ENCODE data around the gene SERPINB4.

SERPINB4 gene

DNA sequence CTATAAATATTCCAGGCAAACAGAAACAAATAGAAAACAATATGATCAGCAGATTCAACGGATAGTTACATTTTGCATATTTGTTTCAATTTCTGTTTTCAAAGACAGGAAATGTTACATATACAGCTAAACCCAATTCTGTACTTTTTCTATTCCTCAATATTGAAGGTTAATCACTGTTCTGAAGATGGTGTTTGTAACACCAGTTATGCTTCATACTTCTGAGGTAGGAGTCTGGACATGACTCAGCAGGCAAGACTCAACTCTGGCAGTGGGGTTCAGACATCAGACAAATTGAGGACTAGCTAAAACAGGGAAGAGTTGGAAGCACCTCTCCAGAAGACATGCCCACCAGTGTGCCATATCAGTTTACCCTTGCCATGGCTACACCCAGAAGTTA lies 40.3 kb downstream of the SERPINB4 start:
- Mint-ChIP-seq H3K36me3 (no peaks in the 10 kb centered on the region), H3K4me1 (no peaks in the 10 kb centered on the region), H3K4me3 (no peak overlapping the region), H3K27me3 (no peaks in the 10 kb centered on the region), H3K27ac (no peak overlapping the region), H3K9me3 (no peaks in the 10 kb centered on the region)
- DNase-seq = no peak
- CTCF ChIA-PET = no interaction called here

DNA sequence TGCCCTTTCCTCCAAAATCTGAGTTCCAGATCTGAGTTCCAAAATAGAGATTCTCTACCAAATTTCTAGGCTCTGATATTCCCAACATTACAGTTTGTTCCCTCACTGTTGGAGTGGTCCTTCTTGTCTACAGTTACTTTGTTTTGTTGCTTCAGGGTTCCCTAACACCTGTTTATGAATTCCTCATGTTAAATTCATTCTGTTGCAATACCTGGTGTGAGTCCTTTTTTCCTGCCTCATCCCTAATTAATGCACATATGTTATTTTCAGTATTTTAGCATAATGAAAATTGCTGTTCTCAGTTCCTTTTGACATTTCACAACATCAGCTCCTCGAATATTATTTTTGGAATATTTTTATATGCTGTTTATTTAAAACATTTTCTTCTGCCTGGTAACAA lies 40.7 kb downstream of the SERPINB4 start:
- Mint-ChIP-seq H3K4me1 (no peaks in the 10 kb centered on the region), H3K4me3 (no peak overlapping the region), H3K27me3 (no peaks in the 10 kb centered on the region), H3K9me3 (no peaks in the 10 kb centered on the region), H3K36me3 (no peaks in the 10 kb centered on the region), H3K27ac (no peak overlapping the region)
- no peak for DNase-seq
- CTCF ChIA-PET = no interaction called here

DNA sequence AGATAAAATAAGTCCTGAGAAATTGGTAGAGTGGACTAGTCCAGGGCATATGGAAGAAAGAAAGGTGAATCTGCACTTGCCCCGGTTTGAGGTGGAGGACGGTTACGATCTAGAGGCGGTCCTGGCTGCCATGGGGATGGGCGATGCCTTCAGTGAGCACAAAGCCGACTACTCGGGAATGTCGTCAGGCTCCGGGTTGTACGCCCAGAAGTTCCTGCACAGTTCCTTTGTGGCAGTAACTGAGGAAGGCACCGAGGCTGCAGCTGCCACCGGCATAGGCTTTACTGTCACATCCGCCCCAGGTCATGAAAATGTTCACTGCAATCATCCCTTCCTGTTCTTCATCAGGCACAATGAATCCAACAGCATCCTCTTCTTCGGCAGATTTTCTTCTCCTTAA lies 47.1 kb downstream of the SERPINB4 start:
- H3K4me1 Mint-ChIP-seq = no peaks in the 10 kb centered on the region
- no peak overlapping the region for H3K4me3 Mint-ChIP-seq
- CTCF ChIA-PET = no interaction called here

DNA sequence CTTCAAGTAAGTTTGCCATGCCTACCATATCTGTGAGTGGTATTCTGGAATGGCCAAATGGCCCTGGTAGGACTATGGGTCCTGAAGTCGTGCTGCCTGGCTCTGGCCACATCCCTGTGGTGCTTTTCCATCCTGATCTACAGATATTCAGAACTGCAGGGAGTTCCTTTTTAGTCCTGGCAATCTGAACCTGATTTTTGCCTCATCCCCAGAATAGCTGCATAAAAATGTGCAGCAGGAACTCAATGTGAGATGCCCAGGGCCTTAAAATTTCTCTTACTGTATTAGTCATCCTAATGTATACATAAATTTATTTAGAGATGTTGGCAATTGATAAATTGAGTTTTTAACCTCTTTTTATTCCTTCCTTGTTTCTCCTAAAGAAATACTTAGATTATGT lies 51.6 kb downstream of the SERPINB4 start:
- H3K27me3 Mint-ChIP-seq = no peaks in the 10 kb centered on the region
- H3K4me3 Mint-ChIP-seq = no peak overlapping the region
- no peaks in the 10 kb centered on the region for H3K4me1 Mint-ChIP-seq
- no peak for DNase-seq
- H3K36me3 Mint-ChIP-seq = no peaks in the 10 kb centered on the region
- CTCF ChIA-PET = interaction anchor here (0.8 kb wide), 1 partner anchor 9 kb away, joined by 3 read pairs; no protein-coding TSS in a partner anchor
- no peaks in the 10 kb centered on the region for H3K9me3 Mint-ChIP-seq
- H3K27ac Mint-ChIP-seq = no peak overlapping the region

More for the DNA sequence above, 47.1 kb downstream of the SERPINB4 start:
- no peaks in the 10 kb centered on the region for H3K27me3 Mint-ChIP-seq
- H3K27ac Mint-ChIP-seq = no peak overlapping the region
- no peaks in the 10 kb centered on the region for H3K9me3 Mint-ChIP-seq
- H3K36me3 Mint-ChIP-seq = no peaks in the 10 kb centered on the region
- DNase-seq = no peak

DNA sequence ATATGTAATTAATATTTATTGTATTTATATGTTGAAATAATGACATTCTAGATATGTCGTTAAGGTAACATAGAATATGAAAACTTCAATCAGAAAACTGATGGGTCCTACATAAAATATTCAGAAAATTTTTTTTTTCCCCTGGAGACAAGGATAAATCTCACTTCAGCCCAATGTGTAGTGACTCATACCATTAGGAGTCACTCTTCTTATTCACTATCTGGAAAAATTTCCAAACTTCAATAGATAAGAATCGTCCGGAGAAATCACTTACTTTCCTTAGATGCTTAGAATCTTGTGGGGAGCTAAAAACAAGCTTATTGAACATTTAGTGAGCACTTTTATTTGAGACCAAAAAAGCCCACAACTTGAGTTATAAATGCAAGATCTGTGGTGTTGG lies 52.3 kb downstream of the SERPINB4 start:
- H3K27ac Mint-ChIP-seq = no peak overlapping the region
- CTCF ChIA-PET = interaction anchor here (0.8 kb wide), 1 partner anchor 9 kb away, joined by 3 read pairs; no protein-coding TSS in a partner anchor
- no peaks in the 10 kb centered on the region for H3K27me3 Mint-ChIP-seq
- H3K36me3 Mint-ChIP-seq = no peaks in the 10 kb centered on the region
- H3K9me3 Mint-ChIP-seq = no peaks in the 10 kb centered on the region
- no peaks in the 10 kb centered on the region for H3K4me1 Mint-ChIP-seq
- no peak overlapping the region for H3K4me3 Mint-ChIP-seq
- DNase-seq = no peak

DNA sequence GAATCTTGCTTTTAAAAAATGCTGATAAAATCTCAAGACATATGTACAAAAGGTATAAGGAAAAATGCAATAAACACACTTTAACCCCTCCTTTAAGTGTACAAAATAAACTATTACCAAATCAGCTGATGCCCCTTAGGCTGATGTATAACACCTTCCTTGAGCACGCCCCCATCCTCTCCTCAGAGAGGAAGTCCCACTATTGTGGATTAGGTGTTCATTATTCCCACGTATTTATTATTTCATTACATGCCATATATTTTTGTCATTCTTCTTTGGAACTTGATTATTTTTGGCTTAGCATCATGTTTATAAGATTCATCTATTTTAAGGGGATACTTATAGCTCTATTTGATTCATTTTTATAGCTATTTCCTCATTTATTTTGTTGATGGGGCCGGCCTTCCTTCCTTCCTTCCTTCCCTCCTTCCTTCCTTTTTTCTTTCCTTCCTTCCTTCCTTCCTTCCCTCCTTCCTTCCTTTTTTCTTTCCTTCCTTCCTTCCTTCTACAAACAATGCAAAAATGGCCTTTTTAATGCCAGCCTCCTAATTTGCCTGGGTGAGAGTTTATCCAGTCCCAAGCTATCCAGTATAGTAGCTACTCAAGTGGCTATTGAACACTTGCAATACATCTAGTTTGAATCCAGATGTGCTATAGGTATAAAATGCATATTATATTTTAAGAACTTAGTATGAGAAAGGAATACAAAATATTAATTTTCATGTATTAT lies 52.9 kb downstream of the SERPINB4 start:
- Mint-ChIP-seq H3K9me3 (no peaks in the 10 kb centered on the region), H3K36me3 (no peaks in the 10 kb centered on the region), H3K4me1 (no peaks in the 10 kb centered on the region), H3K27ac (no peak overlapping the region), H3K27me3 (no peaks in the 10 kb centered on the region), H3K4me3 (no peak overlapping the region)
- CTCF ChIA-PET = interaction anchor here (0.7 to 1.0 kb wide), 2 partner anchors 13 to 18 kb away, joined by 3 read pairs; no protein-coding TSS in a partner anchor
- DNase-seq = no peak

DNA sequence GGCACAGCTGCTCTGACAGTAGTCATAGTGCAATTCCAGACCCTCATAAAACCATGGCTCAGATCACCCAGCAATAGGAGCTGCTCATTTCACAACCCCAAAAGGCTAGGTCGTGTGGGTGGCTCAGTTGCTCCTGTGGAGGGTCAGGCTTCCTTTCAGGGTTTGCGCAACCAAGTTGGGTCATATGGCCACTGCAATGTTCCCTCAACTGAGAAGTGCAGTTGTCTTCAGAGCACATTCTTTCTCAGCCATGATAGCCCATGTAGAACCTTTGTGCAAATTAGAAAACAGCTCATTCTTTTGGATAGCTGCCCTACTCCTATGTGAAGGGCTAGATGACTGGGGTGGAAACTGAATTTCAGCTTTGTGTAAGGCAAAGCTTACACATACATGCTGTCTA lies 53.7 kb downstream of the SERPINB4 start:
- DNase-seq = no peak
- H3K36me3 Mint-ChIP-seq = no peaks in the 10 kb centered on the region
- CTCF ChIA-PET = interaction anchor here (0.7 to 1.0 kb wide), 4 partner anchors 11 to 396 kb away, joined by 3 to 4 read pairs (median 3); no protein-coding TSS in a partner anchor
- H3K27me3 Mint-ChIP-seq = no peaks in the 10 kb centered on the region
- no peaks in the 10 kb centered on the region for H3K4me1 Mint-ChIP-seq
- no peaks in the 10 kb centered on the region for H3K9me3 Mint-ChIP-seq
- H3K4me3 Mint-ChIP-seq = no peak overlapping the region
- H3K27ac Mint-ChIP-seq = no peak overlapping the region

DNA sequence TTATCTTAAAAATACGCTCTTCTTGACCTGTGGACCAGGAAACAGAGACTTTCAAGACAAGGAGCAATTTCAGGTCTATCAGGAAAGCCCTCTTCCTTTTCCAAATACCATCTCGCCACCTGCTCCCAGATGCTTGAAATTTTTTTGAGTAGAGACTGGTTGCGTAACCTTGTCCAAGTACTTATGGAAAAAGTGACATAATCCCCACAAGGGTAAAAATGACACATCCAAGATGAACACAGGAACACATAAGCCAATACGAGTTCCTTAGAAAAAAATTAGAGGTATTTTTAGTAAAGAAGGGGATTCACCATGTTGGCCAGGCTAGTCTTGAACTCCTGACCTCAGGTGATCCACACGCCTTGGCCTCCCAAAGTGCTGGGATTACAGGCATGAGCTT lies 55.1 kb downstream of the SERPINB4 start:
- Mint-ChIP-seq H3K27me3 (no peaks in the 10 kb centered on the region), H3K4me3 (no peak overlapping the region), H3K9me3 (no peaks in the 10 kb centered on the region), H3K27ac (no peak overlapping the region), H3K4me1 (no peaks in the 10 kb centered on the region), H3K36me3 (no peaks in the 10 kb centered on the region)
- CTCF ChIA-PET = no interaction called here
- DNase-seq = no peak

Data from activated naive CD4-positive, alpha-beta T cell treated with anti-CD3 and anti-CD28 coated beads, Interleukin-2, amount 10 ng/mL, durations not matched to agents 7 days and 5 days (primary cell).